ENCODE results near the gene RRP8. TPM values are rescaled to one million over a fixed set of nuclear protein-coding genes. Genes with fewer than 3 reads are reported as not detected.

Gene RRP8
- total RNA-seq, 1 experiment from 2014 or later = 17.8 TPM

- Histone ChIP-seq H2AFZ (ENCODE audit: low read depth, low read length, poor library complexity, severe bottlenecking) (no peak overlapping the region), H3K9me3 (ENCODE audit: control insufficient read depth in 1 of 2, insufficient read depth in 1 of 2, low read depth in 1 of 2, low read length in 2 of 2) (no peaks in the 10 kb centered on the region), H4K20me1 (ENCODE audit: insufficient read depth) (no peaks in the 10 kb centered on the region), H3K4me1 (ENCODE audit: control insufficient read depth in 1 of 2, insufficient read depth in 2 of 2, low read length in 2 of 2) (peaks cover 5 to 24% of the 10 kb centered on the region in 2 experiments; a peak in 3 of 4 replicates), H3K27me3 (ENCODE audit: insufficient read depth, low read length) (no peaks in the 10 kb centered on the region), H3K36me3 (ENCODE audit: control insufficient read depth in 1 of 2, insufficient read depth in 2 of 2, low read length in 2 of 2) (peaks cover 0 to 4% of the 10 kb centered on the region in 2 experiments; a peak in 1 of 4 replicates), H3K9me2 (ENCODE audit: insufficient read depth) (no peaks in the 10 kb centered on the region), H3K4me2 (ENCODE audit: low read length) (no peak overlapping the region), H3K79me2 (ENCODE audit: insufficient read depth, low read length) (peaks cover 11% of the 10 kb centered on the region; the same call in 1 of the 2 replicates), H3K27ac (ENCODE audit: low read depth, low read length) (no peak overlapping the region), H3K9ac (ENCODE audit: low read length) (no peak overlapping the region), H3K4me3 (replicated peaks in 1 of 2; ENCODE audit: low read depth in 1 of 2, low read length in 2 of 2) (no peak overlapping the region)
- no peak for ATAC-seq
- BruUV-seq (replicated peaks) = no TSS peak
- ChIA-PET RAD21 (ENCODE audit: low non-redundant PET in 1 of 2, low total read pairs in 2 of 2, uncharacterized antibody in 2 of 2, unreplicated experiment in 2 of 2) (no interaction called here), CTCF (no interaction called here), POLR2A (no interaction called here)
- DNase-seq (ENCODE audit: low read depth, low spot score) = no peak
- no peak for TF ChIP-seq SIN3A (IDR thresholded peaks at IDR 0.05; ENCODE audit: low read depth)
- no peak for TF ChIP-seq RAD21 (IDR thresholded peaks at IDR 0.05; ENCODE audit: low read depth)
- TF ChIP-seq ATF3 (IDR thresholded peaks at IDR 0.05) = no peak
- TF ChIP-seq ZNF274 (IDR thresholded peaks at IDR 0.05; ENCODE audit: low read depth, low read length) = no peak
- no peak for TF ChIP-seq REST (IDR thresholded peaks at IDR 0.05; ENCODE audit: low read depth)
- no peak for TF ChIP-seq EGR1 (IDR thresholded peaks at IDR 0.05; ENCODE audit: low read depth)
- TF ChIP-seq TCF7L2 (IDR thresholded peaks at IDR 0.05; ENCODE audit: borderline replicate concordance, extremely low read depth, insufficient read depth, insufficient read length) = no peak
- no peak for TF ChIP-seq SRF (IDR thresholded peaks at IDR 0.05; ENCODE audit: low read depth)
- TF ChIP-seq YY1 (IDR thresholded peaks at IDR 0.05; ENCODE audit: extremely low read depth, insufficient replicate concordance, low read depth, low read length) = no peak
- no peak for TF ChIP-seq FOSL1 (IDR thresholded peaks at IDR 0.05; ENCODE audit: low read depth)
- intact Hi-C loops (cut with micrococcal nuclease) = no loop called here
Observed at GRCh38 chr11:6617315-6617781, 13.9 kb upstream of the RRP8 start.

Data from HCT116 (cell line).